HEK293 (cell line): ENCODE data around the gene MYO5B.
A peak's percentile ranks its signal among the peaks of the same experiment; 100 is the strongest.

Source experiments
- CTCF ChIA-PET: fragments of 350-600 bp; formaldehyde crosslinking; extraction: SDS; loops from one replicate; lab custom pipeline; 2021; ENCODE audit warnings: antibody characterized with exemption; lab: Yijun Ruan, JAX
- POLR2A ChIA-PET: fragments of 300-600 bp; formaldehyde crosslinking; extraction: SDS; loops from one replicate; lab custom pipeline; 2020; ENCODE audit warnings: antibody characterized with exemption, inconsistent platforms; lab: Yijun Ruan, JAX
- H3K27ac ChIP-seq: fragments of 200-500 bp; sonication (Bioruptor generic); 2 replicates; pipeline ENCODE4 v1.5.1; 2014; ENCODE audit warnings: low read depth, low read length, control low read depth, inconsistent platforms; ENCODE audit errors: extremely low read depth
- H3K36me3 ChIP-seq, 2 experiments: fragments of 200-500 bp in 1 of 2; sonication (Bioruptor generic) in 1 of 2; 1 replicate in 1 of 2; 2 replicates in 1 of 2; pipeline ENCODE4 v1.5.1; 2014 to 2017; ENCODE audit warnings: inconsistent platforms in 2 of 2, low read length in 2 of 2; ENCODE audit not compliant: control insufficient read depth in 2 of 2, insufficient read depth in 1 of 2
- H3K4me1 ChIP-seq: fragments of 200-500 bp; sonication (Bioruptor generic); 2 replicates; pipeline ENCODE4 v1.5.1; 2014; ENCODE audit warnings: mild to moderate bottlenecking, low read length, inconsistent platforms; ENCODE audit not compliant: control insufficient read depth, insufficient read depth
- H3K4me3 ChIP-seq: 2 replicates; pipeline ENCODE4 v1.5.1; 2011; ENCODE audit warnings: low read depth, mild to moderate bottlenecking, control low read depth, low read length, moderate library complexity
- H3K9me3 ChIP-seq: fragments of 200-500 bp; sonication (Bioruptor generic); 2 replicates; pipeline ENCODE4 v1.5.1; 2014; ENCODE audit warnings: low read depth, low read length, inconsistent platforms; ENCODE audit not compliant: control insufficient read depth, insufficient read depth
- BCL11A ChIP-seq: fragments of 450-650 bp; formaldehyde crosslinking; IDR thresholded peaks from 2 replicates; pipeline ENCODE4 v1.5.1; 2016; ENCODE audit warnings: low read depth, missing biosample characterization, missing genetic modification characterization
- BCL6B ChIP-seq: fragments of 450-650 bp; formaldehyde crosslinking; IDR thresholded peaks from 2 replicates; pipeline ENCODE4 v1.5.1; 2017; ENCODE audit warnings: missing biosample characterization, missing genetic modification characterization
- EGR2 ChIP-seq: fragments of 450-650 bp; formaldehyde crosslinking; IDR thresholded peaks from 2 replicates; pipeline ENCODE4 v1.5.1; 2016; ENCODE audit warnings: low read depth, missing biosample characterization, missing genetic modification characterization
- GLI2 ChIP-seq: fragments of 450-650 bp; formaldehyde crosslinking; IDR thresholded peaks from 2 replicates; pipeline ENCODE4; 2017; ENCODE audit warnings: missing biosample characterization, missing genetic modification characterization, low read depth, borderline replicate concordance
- GLIS2 ChIP-seq: fragments of 450-650 bp; formaldehyde crosslinking; IDR thresholded peaks from 2 replicates; pipeline ENCODE4 v1.5.1; 2016; ENCODE audit warnings: missing biosample characterization, missing genetic modification characterization
- HOXD13 ChIP-seq: sonication (generic); formaldehyde crosslinking; IDR thresholded peaks from 2 replicates; pipeline ENCODE4 v1.8.0; 2022; ENCODE audit warnings: missing genetic modification reagents, borderline replicate concordance
- KLF1 ChIP-seq: fragments of 450-650 bp; formaldehyde crosslinking; IDR thresholded peaks from 2 replicates; pipeline ENCODE4 v1.5.1; 2016; ENCODE audit warnings: missing biosample characterization, missing genetic modification characterization
- MZF1 ChIP-seq: fragments of 450-650 bp; formaldehyde crosslinking; IDR thresholded peaks from 2 replicates; pipeline ENCODE4 v1.5.1; 2017; ENCODE audit warnings: missing biosample characterization, missing genetic modification characterization, borderline replicate concordance
- SP7 ChIP-seq: fragments of 450-650 bp; formaldehyde crosslinking; IDR thresholded peaks from 2 replicates; pipeline ENCODE4 v1.5.1; 2016; ENCODE audit warnings: missing biosample characterization, missing genetic modification characterization
- YY1 ChIP-seq: fragments of 450-650 bp; formaldehyde crosslinking; IDR thresholded peaks from 2 replicates; pipeline ENCODE4 v1.5.1; 2018; ENCODE audit warnings: missing biosample characterization, missing genetic modification characterization
- ZBTB49 ChIP-seq: fragments of 450-650 bp; formaldehyde crosslinking; IDR thresholded peaks from 2 replicates; pipeline ENCODE4 v1.5.1; 2016; ENCODE audit warnings: missing biosample characterization, missing genetic modification characterization, low read depth
- ZFP41 ChIP-seq: fragments of 450-650 bp; formaldehyde crosslinking; IDR thresholded peaks from 2 replicates; pipeline ENCODE4 v1.5.1; 2016; ENCODE audit warnings: missing biosample characterization, missing genetic modification characterization, borderline replicate concordance
- ZNF16 ChIP-seq: fragments of 450-650 bp; formaldehyde crosslinking; IDR thresholded peaks from 2 replicates; pipeline ENCODE4 v1.5.1; 2016; ENCODE audit warnings: low read depth, missing biosample characterization, missing genetic modification characterization
- ZNF18 ChIP-seq: fragments of 450-650 bp; formaldehyde crosslinking; IDR thresholded peaks from 2 replicates; pipeline ENCODE4 v1.5.1; 2016; ENCODE audit warnings: missing biosample characterization, missing genetic modification characterization
- ZNF239 ChIP-seq: fragments of 450-650 bp; formaldehyde crosslinking; IDR thresholded peaks from 2 replicates; pipeline ENCODE4 v1.5.1; 2016; ENCODE audit warnings: missing biosample characterization, missing genetic modification characterization
- ZNF324 ChIP-seq: fragments of 450-650 bp; formaldehyde crosslinking; IDR thresholded peaks from 2 replicates; pipeline ENCODE4 v1.5.1; 2016; ENCODE audit warnings: missing biosample characterization, missing genetic modification characterization
- ZNF341 ChIP-seq: fragments of 450-650 bp; formaldehyde crosslinking; IDR thresholded peaks from 2 replicates; pipeline ENCODE4; 2016; ENCODE audit warnings: low read depth, missing biosample characterization, missing genetic modification characterization
- ZNF366 ChIP-seq: fragments of 450-650 bp; formaldehyde crosslinking; conservative IDR thresholded peaks from 2 replicates; pipeline ENCODE4 v1.5.1; 2016; ENCODE audit warnings: missing biosample characterization, missing genetic modification characterization
- ZNF398 ChIP-seq: fragments of 450-650 bp; formaldehyde crosslinking; IDR thresholded peaks from 2 replicates; pipeline ENCODE4 v1.5.1; 2017; ENCODE audit warnings: missing biosample characterization, missing genetic modification characterization
- ZNF433 ChIP-seq: fragments of 450-650 bp; formaldehyde crosslinking; IDR thresholded peaks from 2 replicates; pipeline ENCODE4 v1.5.1; 2016; ENCODE audit warnings: missing biosample characterization, missing genetic modification characterization, low read depth
- ZNF449 ChIP-seq: fragments of 450-650 bp; formaldehyde crosslinking; IDR thresholded peaks from 2 replicates; pipeline ENCODE4 v1.5.1; 2017; ENCODE audit warnings: missing biosample characterization, mild to moderate bottlenecking, missing genetic modification characterization, moderate library complexity
- ZNF626 ChIP-seq: fragments of 450-650 bp; sonication (Bioruptor Pico); formaldehyde crosslinking; IDR thresholded peaks from 2 replicates; pipeline ENCODE4 v1.5.1; 2018; ENCODE audit warnings: missing biosample characterization, missing genetic modification characterization, inconsistent platforms
- ZNF704 ChIP-seq: fragments of 450-650 bp; formaldehyde crosslinking; IDR thresholded peaks from 2 replicates; pipeline ENCODE4 v1.5.1; 2016; ENCODE audit warnings: missing biosample characterization, missing genetic modification characterization
- ZNF776 ChIP-seq: fragments of 450-650 bp; formaldehyde crosslinking; IDR thresholded peaks from 2 replicates; pipeline ENCODE4 v1.5.0; 2017; ENCODE audit warnings: missing biosample characterization, missing genetic modification characterization, borderline replicate concordance
- ZNF791 ChIP-seq: fragments of 450-650 bp; formaldehyde crosslinking; IDR thresholded peaks from 2 replicates; pipeline ENCODE4 v1.5.1; 2016; ENCODE audit warnings: missing biosample characterization, missing genetic modification characterization
- ZSCAN23 ChIP-seq: fragments of 450-650 bp; formaldehyde crosslinking; IDR thresholded peaks from 2 replicates; pipeline ENCODE4 v1.5.1; 2016; ENCODE audit warnings: missing biosample characterization, missing genetic modification characterization

The MYO5B gene

GRCh38 chr18:49814147-49814499 is 380.8 kb downstream of the MYO5B start (continued):
- TF ChIP-seq KLF1 (tag by site-specific recombination) (no peak), BCL6B (no peak), SP7 (tag by site-specific recombination) (no peak), YY1 (tag by site-specific recombination) (no peak), ZSCAN23 (no peak)

GRCh38 chr18:49813319-49814146 is 381.4 kb downstream of the MYO5B start, which contains the start of gene ACAA2:
Gene ACAA2 (minus strand): TSS chr18:49813533. CDS start chr18:49813484, 49 bp downstream.
- peak within 1 kb of the TSS; percentile 96 for H3K27ac ChIP-seq
- H3K9me3 ChIP-seq: no peaks in the 10 kb centered on the region
- ChIA-PET CTCF (no interaction called here), POLR2A (interaction anchor here (0.6 to 1.4 kb wide), 5 partner anchors 21 to 327 kb away, joined by 3 to 12 read pairs (median 4); partner anchors contain the start of gene C18orf32)
- no peaks in the 10 kb centered on the region; a peak in 1 of 3 replicates for H3K36me3 ChIP-seq
- peak within 1 kb of the TSS; percentile 76 for H3K4me3 ChIP-seq
- peaks cover 22% of the 10 kb centered on the region for H3K4me1 ChIP-seq
- 0 out of 2 replicates have a peak, but pooled peaks have one; percentile 38 for TF ChIP-seq BCL11A
- TF ChIP-seq ZNF626 (tag by site-specific recombination): no peak
- no peak for TF ChIP-seq ZNF239 (tag by site-specific recombination)
- no peak for TF ChIP-seq ZNF776 (tag by site-specific recombination)
- peak; percentile 86 for TF ChIP-seq SP7 (tag by site-specific recombination)
- 0 out of 2 replicates have a peak, but pooled peaks have one; percentile 20 for TF ChIP-seq ZNF449 (tag by site-specific recombination)
- peak; percentile 99 for TF ChIP-seq GLIS2 (tag by site-specific recombination)
- no peak for TF ChIP-seq ZNF791 (tag by site-specific recombination)
- no peak for TF ChIP-seq HOXD13 (CRISPR knock-in tag)
- TF ChIP-seq ZNF16 (tag by site-specific recombination): no peak
- no peak for TF ChIP-seq ZBTB49 (tag by site-specific recombination)
- TF ChIP-seq ZNF341 (tag by site-specific recombination): no peak
- TF ChIP-seq MZF1 (tag by site-specific recombination): peak; percentile 66
- TF ChIP-seq ZFP41 (tag by site-specific recombination): no peak
- TF ChIP-seq ZNF366 (tag by site-specific recombination): peak; percentile 76
- no peak for TF ChIP-seq GLI2 (tag by site-specific recombination)
- peak; percentile 14; the same call in 1 of the 2 replicates for TF ChIP-seq ZNF18 (tag by site-specific recombination)
- no peak for TF ChIP-seq ZNF704 (tag by site-specific recombination)
- TF ChIP-seq ZNF324 (tag by site-specific recombination): peak; percentile 74; the same call in 1 of the 2 replicates
- peak; percentile 68 for TF ChIP-seq ZNF398 (tag by site-specific recombination)
- TF ChIP-seq ZNF433 (tag by site-specific recombination): no peak
- TF ChIP-seq EGR2 (tag by site-specific recombination): peak; percentile 84
